Forelimb muscle (tissue), 1 donor: ENCODE measurements around the gene NECAB3. TPM values are rescaled to one million over a fixed set of nuclear protein-coding genes. Genes with fewer than 3 reads are reported as not detected.

Source experiments
- DNase-seq: peaks from one replicate; pipeline ENCODE4 v3.0.0-alpha.2; 2013; ENCODE audit warnings: low read depth
- polyA plus RNA-seq: library from polyadenylated mRNA; unstranded; fragments of 120-200 nt; gene quantifications from one replicate; pipeline ENCODE4 v1.2.1, GENCODE V29; 2013; ENCODE audit not compliant: insufficient read length

The NECAB3 gene
- polyA plus RNA-seq, 1 donor = 29.9 TPM

DNA sequence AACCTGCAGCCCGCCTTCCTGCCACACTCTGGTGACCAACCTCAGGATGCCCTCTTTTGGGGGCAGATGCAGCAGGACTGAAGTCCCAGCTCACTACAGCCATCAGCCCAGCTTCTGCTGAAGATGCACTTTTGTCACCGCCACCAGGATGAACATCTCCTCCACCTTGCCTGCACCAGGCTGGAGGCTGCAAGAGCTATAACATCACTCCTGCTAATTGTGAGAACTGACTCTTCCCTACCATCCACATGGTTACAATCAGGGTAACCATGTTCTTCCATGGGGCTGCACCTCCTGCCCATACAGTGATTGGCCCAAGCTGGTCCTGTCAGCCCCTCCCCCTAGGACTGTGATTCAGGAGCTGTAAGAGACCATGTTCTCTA lies 9.5 kb downstream of the NECAB3 start:
- no peak for DNase-seq

DNA sequence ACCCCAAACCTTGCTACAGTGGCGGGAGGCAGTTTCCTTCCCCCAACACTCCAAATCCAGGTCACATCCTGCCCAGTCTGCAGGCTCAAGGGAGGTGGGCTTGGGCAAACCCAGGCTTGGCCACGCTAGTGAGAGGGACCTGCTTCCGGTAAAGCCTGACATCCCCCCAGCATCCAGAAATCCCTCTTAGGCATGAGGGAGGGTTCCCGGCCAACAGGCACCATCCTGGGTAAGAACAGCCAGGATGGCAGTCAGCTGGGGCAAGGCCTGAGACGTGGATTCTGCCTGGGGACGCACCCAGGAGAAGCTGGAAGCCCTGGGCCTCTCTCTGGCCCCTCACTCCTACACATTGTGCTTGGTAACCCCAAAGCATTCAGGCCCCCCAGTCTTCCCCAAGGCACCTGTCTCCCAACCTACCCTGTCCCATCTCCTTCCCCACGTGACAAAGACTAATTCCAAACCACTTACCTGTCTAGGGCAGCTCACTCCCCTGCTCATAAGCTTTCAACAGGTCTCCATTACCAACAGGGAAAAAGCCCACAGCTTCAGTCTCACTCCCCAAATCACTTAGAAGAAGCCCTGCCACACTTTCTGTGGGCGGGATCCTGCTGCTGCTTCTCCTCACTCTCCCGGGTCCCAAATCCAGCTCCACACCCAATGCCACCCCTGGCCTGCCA lies 10.0 kb downstream of the NECAB3 start:
- DNase-seq = no peak

DNA sequence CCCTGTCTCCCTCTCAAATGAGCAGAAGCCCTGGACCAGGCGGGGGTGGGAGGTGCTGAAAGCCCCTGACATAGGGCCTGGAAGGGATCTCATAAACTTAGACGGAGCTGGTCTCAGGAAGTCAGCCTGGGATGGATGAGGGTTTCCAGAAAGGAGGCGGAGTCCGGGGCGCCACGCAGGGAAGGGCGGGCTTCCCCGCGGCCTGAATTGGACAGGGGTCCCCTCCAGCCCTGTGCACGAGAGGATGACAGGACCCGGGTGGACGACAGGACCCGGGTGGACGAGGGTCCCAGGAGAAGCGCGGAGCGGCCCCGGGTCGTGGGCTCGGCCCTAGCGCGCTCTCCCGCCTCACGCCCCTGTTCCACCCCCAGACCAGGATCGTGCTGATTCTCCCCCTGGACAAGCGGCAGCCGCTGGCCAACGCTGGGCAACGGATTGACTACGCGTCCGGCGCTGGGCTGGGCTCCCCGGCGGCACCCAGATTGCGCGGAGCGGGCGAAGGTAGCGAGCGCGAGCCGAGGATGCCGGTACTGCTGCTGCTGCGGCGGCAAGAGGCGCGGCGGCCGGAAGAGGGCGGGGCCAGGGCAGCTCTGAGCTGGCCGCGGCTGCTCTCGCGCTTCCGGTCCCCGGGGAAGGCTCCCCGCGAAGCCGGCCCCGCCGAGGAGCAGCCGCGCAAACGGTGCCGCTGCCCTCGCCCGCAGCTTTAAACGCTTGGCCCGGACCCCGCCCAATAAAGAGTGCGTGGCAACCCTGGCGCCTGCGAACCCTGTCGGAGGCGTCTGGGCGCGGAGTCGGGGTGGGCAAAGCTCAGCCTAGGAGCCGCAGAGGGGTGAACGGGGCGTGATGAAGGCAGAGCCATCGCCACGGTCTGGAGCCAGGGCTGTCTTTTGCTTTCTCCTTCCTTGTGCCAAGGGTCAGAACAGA lies 10.8 kb downstream of the NECAB3 start:
- DNase-seq = no peak

DNA sequence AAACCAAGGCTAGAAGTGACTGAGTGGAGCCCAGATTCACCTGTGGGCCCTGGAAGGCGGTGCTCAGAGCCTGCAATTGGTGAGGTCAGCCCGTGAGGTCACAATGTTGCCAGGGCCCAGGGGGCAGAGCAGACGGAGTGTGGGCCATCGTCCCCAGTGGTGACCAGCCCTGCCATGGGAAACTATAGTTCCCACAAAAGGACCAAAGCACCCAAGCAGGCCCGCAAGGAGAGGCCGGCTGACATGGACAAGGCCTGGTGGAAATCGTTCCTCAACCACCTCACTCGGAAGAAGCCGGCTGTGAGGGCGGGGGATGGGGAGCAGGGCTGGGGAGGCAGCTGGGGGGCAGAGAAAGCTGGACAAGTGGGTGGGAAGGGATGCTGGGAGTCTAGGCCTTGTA lies 12.1 kb downstream of the NECAB3 start, which contains the start of gene C20orf144:
Gene C20orf144 (plus strand): TSS at position 156 of the 400 bp plus-strand sequence. CDS start 19 bp downstream, at position 175.
- DNase-seq = no peak

DNA sequence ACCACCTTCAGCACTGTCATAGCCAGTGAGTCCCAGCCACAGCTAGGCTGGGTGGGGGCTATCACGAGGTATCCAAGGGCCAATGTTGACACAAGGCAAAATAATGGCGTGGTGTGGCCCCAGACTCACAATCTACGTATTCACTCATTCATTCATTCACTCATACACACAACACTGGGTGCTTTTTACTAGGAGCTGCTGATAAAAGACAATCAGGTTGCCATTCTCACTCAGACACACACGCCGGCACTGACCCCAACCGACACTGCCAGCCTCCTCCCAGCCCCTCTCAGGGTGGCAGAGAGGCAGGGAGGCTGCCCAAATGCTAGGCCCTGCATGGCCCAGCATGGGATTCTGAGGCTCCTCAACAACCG lies 13.6 kb downstream of the NECAB3 start:
- no peak for DNase-seq

GRCh38 chr20:33660035-33660684 lies 14.1 kb downstream of the NECAB3 start:
- no peak for DNase-seq

- no peak for DNase-seq
These were observed 14.7 kb downstream of the NECAB3 start for GRCh38 chr20:33659341-33660034.

DNA sequence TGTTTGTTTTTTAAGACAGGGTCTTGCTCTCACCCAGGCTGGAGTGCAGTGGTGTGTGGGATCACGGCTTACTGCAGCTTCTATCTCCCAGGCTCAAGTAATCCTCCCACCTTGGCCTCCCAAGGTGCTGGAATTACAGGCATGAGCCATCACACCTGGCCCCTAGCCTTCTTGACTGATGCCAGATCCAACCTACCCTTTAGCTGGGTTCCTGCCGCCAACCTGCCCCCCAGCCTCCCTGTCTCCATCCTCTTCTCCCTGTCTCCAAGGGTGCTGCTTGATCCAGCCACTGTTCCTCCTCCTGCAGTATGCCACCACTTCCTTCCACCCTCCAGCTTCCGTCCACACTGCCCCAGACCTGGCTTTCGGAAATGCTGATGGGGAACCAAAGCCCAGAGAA lies 15.3 kb downstream of the NECAB3 start:
- no peak for DNase-seq

- no peak for DNase-seq
These were observed 15.7 kb downstream of the NECAB3 start for GRCh38 chr20:33658510-33658909.

DNA sequence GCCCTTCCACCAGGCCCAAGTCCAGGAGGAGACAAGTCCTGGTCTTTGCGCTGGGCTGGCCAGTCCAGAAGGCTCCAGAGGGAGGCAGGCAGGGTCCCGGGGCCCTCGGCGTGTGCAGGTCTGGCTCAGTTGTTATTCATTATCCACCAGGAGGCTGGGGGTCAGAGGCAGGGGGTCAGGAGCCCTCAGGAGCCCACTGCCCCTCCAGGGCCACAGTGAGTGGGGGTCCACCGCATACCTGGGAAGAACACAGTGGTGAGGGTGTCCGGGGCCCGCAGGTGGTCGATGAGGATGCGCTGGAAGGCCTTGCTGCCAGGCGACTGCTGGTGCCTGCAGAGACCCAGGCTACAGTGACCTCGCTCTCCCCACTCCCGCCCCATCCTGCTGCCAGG lies 16.5 kb downstream of the NECAB3 start:
- DNase-seq = no peak

DNA sequence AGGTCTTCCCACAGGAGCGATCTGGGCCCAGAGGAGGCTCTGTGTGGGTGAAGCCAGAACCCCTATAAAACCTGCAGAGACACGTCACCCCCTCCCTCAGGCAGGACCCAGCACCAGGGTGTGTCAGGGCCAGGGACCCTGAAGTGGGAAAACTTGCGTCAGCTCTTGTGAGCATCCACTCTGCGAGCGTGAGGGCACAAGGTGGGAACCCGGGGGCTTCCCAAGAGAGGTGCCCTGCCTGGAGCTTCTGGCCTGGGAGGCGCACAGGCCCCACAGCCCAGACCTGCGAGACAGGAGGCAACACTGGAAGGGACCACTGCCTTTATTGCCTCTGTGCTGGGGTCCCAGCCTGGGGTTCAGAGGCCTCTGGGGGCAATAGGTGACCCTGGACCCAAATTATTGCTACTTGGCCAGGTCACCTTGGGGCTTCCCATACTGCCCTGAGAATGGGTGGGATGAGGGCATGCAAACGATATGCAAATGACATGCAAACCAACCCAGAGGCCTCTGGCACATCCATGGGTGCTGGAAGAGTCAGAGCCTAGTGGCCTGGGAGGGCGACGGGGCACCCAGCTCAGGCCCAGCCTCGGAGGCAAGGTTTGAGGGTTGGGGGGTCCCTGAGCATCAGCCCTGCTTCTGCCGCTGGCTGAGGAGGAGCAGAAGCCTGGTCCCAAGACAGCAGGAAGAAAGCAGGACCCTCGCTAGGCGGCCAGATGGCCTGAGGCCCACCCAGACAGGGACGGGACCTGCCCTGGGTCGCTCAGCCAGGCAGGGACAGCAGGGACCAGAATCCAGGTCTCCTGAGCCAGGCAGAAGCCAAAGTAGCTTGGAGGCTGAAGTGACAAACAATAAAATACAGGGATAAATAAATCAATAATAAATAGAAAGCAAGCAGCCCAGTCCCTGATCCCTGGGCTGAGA lies 17.2 kb downstream of the NECAB3 start:
- no peak for DNase-seq

GRCh38 chr20:33656010-33656782 lies 18.0 kb downstream of the NECAB3 start:
- no peak for DNase-seq

- DNase-seq = no peak
These were observed 19.1 kb downstream of the NECAB3 start for GRCh38 chr20:33655164-33655563.

- no peak for DNase-seq
These were observed 19.5 kb downstream of the NECAB3 start for GRCh38 chr20:33654680-33655161.

DNA sequence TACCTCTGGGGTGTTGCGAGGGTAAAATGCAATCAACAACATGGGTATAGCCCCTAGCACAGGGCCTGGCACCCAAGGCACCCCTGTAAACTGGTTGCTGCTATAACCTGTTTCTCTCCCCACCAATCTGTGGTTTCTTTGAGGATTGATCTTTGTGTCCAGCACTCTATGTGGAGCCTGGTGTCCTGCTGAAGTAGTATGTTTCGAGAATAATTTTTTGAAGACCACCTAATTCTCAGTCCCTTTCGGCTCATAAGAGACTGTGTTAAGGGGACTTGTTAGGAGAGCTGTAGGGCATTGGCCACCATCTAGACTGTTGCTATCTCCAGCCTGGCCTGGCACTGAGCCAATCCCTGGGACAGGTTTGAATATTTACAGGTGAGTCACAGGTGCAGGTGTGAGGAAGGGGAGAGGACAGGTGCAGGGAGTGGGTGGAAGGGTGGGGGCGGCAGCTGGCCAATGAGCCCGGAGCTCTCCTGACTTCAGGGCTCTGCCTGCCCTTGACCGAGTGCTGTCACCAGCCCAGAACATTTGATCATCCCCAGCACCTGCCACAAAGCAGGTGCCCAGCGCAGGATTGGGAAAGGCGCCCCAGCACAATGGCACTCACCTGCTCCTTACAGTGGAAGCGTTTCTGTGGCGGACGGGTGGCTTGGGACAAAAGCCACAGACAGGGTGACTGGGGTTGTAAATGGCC lies 20.2 kb downstream of the NECAB3 start:
- no peak for DNase-seq

GRCh38 chr20:33653218-33653899 lies 20.9 kb downstream of the NECAB3 start:
- DNase-seq = no peak

- no peak for DNase-seq
These were observed 22.6 kb downstream of the NECAB3 start for GRCh38 chr20:33651562-33652048.

DNA sequence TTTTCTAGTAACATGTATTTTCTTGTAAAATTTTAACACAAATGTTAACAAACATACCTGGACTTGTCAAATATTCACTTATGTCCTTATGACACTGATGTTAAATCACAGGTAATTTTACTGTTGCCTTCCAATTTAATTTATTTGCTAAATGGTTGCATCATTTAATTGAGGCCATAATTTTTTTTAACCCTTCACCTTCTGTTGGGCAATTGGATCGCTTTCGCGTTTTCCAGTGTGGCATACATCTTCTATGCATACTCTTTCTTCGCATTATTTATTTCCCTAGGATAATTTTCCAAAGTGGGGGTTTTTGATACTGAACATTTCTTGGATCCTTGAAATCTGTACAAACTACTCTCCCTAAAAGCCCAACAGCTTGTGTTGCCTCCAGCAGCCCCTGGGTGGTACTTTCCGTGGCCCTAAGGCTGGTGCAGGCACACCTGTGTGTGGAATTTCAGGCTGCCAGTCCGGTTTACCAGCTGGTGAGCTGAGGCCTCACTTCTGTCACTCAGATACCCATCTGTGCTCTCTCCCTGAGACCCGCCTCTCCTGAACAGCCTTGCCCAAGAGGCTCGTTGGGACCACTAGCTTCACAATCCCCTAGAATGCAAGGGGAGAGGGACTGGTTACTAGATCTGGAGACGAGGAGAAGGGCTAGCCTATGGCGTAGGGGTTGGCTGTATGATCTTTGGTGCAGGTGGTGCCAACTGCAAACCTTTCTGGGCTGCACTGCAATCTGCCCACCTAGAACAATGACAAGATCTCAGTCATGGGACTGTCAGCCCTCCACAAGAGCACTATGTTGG lies 23.3 kb downstream of the NECAB3 start:
- DNase-seq = no peak
